ENCODE measurements around the gene NKAIN4.
"Not testable (repeated sequence)": the region's sequence is repeated elsewhere in the genome, so short reads cannot be mapped to it uniquely, and the experiment has no call there.

NKAIN4 gene

DNA sequence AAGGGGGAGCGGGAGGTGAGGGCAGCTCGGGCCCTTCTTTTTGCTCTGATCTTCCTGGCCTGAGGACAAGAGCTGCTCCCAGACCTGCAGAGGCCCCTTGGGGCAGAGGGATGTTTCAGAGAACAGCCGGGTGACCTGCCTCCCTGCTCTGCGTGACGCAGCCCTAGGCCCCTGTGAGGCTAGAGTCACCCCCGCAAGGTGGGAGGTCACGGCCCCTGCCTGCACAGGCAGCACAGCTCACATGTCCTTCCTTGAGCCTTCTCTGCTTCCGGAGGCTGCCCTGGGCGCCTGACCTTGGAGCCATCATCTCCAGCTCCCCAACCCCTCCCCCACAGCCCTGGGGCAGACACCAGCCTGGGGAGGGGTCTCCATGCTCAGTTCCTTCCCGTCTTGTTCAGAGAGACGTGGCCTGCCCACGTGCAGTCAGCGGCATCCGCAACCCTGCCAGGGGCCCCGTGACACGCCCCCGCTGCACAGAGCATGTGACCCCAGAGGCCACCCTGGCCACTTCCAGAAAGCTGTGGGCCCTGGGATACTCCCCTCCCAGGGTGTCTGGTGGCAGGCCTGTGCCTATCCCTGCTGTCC is 18.8 kb downstream of the NKAIN4 start, which contains the start of gene BIRC7:
TSS of gene BIRC7 (plus strand) at position 507 of the 585 bp plus-strand sequence. CDS start 192 bp downstream, outside the sequence.
- no peak for DNase-seq

DNA sequence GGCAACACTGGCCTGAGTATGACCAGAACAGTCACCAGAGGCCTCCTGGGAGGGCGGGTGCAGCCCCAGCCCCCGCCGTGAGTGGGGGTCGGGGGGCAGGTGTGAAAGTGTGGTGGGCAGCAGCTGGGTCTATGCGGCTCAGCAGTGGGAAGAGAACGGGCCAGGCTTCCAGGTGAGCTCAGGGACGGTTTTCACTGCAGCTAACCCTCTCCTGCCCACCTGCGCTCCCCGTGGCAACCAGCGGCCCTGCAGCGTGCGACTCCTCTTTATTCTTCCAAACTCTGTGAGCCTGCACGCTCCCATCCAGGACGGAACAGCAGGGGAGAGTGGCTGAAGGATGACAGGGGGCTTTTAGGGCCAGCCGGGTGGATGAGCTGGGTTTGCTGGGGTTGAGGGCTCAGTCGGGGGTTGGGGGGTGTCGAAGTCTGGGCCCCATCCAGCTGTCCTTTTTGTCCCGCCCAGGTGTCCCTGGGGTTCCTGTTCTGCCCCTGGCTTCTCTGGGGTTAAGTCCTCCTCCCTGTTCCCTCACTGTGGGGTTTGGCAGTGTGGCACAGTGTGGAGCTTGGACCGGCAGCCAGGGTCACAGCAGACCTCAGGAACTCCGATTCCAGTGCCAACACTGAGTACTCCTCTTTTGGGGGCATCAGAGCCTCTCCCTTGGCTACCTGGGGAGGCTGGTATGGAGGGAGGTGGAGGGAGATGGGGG is 19.4 kb downstream of the NKAIN4 start:
- no peak for DNase-seq

DNA sequence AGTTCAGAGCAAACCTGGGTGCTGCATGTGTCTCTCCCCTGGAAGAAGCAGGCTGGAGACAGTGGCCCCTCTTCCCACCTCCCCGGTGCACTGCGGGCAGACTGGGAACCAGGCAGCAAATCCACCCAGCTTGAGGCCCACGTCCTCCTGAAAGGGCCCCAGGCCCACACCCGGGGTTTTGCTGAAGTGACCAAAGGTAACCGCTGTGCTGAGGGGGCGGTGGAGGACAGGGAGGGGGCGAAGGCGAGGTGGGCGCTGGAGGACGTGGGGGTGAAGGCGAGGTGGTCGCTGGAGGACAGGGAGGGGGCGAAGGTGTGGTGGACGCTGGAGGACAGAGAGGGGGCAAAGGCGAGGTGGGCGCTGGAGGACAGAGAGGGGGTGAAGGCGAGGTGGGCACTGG is 20.3 kb downstream of the NKAIN4 start:
- DNase-seq = no peak

DNA sequence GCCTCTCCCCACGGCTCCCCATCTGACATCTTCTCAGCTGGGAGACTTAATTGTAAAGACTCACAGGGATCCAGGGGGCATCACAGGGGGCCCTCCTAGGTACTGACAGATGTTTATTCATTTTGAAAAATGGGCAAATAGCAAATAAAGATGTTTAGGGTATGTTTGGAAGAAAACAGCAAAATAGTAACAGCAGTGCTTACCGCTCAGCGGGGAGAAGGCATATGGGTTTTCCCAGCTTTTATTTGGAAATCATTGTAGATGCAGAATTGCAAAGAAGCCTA is 21.3 kb downstream of the NKAIN4 start:
- no peak for DNase-seq

DNA sequence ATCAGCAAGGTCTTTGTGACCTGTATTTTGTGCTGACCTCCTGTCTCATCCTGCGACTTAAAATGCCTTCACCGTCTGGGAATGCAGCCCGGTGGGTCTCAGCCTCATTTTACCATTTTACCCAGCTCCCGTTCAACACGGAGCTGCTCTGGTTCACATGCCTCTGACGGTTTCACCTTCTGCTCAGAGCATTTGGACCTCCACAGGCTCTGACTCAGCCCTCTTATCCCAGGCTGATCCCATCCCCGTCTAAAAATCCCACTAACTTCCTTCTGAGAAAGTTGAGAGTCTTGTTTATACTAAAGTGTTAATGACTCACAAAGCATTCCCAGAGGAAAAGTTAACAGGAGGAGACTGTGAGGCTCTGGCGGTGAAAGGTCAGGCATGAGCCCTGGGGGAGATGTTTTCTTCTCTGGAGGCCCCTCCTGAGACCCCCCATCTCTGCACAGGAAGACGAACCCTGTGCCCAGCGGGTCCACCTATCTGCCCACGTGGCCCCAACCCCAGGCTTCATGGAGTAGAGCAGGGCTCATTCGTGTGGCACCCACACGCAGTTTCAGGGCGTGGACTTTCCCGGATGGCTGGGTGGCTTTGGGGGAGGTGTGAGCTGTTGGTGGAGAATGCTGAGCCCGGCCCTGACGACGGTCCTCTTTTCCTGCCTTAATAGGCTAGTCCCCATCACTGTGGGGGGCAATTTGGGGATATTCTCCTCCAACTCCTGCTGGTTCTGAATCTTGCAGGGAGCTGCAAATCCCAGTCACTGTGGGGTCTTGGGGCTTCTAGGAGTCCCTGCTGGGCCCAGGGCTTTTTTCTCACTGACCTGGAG is 21.8 kb downstream of the NKAIN4 start:
- DNase-seq = peak; percentile 37

DNA sequence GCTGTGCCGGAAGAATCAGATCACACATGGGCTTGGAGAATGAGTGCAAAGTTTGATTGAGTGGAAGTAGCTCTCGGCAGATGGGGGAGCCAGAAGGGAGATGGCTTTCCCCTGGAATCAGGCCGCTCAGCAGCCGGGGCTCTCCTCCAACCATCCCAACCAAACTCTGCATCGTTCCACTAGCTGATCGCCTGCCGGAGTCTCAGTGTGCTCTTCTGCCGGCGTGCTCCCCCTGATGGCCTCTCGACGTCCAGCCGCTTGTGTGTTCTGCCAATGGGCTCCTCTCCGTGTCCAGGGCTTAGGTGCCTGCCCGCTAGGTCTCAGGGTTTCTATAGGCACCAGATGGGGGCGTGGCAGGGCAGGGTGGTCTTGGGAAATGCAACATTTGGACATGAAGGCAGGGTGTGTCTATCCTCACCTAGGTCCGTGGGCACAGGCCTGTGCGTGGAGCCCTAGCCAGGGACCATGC is 23.4 kb downstream of the NKAIN4 start:
- DNase-seq = no peak

DNA sequence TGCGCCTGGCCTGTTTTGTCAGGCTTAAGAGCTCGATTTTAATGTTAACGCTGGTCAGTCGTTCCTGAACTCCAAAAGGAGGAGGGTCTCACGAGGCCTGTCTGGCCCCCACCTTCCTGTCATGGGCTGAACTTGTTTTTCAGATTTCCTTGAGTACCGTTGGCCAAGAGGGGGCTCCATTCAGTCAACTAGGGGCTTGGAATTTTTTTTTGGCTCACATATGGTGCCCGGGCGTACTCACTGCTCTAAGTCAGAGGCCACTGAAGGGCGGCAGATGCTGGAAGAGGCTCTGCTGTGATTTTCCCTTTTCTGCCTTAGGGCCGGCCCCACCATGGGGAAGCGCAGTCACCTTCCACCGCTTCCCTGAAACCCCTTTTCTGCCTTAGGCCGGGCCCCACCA is 25.5 kb downstream of the NKAIN4 start:
- DNase-seq = no peak

DNA sequence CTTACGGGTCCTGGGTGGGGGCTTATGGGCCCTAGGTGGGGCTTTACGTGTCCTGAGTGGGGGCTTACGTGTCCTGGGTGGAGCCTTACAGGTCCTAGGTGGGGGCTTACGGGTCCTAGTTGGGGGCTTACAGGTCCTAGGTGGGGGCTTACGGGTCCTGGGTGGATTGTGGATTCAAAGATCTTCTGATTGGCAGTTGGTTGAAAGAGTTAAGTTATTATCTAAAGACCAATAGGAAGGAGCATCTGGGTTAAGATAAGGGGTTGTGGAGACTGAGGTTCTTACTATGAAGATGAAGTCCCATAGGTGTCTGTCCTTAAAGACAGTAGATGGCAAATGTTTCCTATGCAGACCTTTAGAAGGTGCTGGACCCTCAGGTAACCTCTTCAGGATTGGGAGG is 27.0 kb downstream of the NKAIN4 start:
- DNase-seq = no peak

DNA sequence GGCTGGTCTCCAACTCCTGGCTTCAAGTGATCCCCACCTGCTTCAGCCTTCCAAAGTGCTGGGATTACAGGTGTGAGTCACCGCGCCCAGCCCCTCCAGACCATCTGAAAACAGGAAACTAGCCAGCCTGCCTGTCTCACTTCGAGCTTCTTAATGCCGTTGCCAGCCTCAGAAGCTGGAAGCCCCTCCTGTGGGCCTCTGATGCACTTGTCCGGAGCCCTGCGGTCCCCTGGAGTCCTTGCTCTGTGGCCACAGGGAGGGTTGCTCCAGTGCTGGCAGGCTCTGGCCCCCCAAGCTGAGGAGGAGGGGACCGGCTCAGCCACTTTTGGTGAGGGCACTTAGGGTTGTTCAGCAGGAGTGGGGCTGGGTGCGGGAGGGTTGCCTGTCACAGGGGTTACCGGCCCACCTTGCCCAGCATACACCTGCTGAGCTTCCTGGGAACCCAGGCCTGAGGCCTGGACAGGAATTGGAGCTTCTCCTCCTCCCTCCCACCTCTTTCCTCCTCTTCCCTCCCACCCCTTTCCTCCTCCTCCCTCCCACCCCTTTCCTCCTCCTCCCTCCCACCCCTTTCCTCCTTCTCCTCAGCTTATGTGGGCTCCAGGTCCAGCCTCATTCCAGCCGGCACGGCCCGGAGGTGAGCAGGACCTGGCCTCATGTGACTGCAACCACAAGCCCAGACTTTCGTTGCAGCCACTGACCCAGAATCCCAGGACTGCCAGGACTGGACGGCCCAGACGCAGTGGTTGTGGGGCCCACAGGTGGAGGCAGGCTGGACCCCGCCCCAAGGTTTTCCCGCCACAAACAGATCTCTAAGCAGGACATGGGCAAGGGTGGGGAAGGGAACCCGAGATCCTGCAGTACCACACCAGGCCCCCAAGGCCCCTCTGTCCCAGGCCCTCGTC is 28.0 kb downstream of the NKAIN4 start:
- no peak for DNase-seq

DNA sequence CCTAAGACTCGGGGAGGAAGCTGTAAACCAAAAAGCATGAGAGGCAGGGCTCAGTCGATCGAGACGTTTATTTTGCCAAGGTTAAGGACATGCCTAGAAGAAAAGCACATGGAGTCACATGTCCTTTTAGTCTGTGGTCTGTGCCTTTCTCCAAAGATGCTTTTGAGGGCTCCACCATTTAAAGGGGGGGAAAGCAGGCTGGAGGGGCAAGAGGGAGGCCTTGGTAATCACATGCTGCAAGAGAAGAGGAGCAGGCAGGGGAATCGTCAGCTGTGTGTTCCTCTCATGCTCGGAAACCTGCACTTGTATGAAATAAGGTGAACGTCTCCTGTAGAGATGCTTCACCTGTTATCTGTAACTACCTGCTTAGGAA is 29.2 kb downstream of the NKAIN4 start:
- no peak for DNase-seq

DNA sequence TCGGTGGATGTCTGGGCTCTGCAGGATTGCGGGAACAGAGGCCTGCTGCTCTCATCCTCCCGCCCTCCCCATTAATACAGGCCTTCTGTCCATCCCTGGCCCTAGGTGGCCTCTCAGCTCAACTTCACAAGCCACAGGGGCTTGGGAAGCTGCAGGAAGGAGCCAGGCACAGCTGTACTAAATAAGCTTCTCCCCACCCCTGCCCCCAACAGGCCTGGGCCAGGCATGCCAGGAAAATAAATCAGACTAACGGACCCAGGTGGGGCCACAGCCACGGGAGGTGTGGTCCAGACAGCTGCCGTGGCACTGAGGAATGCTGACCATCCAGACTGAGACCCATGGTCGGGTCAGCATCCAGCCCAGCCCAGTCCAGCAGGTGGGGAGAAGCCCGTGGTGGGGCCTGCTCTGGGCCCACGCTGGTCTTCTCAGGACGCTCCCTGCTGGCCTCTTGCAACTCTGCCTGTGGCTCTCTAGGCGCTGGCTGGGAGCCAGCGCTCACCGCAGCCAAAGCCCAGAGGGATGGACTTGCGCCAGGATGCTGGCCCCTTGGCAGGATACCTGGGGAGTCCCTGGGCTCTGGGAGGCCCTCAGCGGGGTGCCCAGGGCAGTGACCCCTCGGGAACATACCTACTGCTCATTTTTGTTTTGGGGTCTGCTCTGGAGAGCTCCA is 29.7 kb downstream of the NKAIN4 start:
- DNase-seq = no peak

DNA sequence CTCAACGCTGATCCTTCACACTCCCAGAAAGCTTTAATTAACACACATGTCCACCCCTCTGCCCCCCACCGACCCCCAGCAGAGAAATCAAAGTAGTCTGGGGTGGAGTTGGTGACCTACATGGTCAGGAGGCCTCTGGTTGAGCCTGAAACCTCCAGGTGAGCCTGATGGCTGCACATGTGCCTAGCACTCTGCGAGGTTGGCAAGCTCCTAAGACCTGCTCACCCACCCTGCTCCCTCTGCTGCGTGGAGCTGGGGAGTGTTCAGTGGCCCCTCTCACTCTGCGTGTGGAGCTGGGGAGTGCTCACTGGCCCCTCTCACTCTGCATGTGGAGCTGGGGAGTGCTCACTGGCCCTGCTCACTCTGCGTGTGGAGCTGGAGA is 30.4 kb downstream of the NKAIN4 start:
- DNase-seq = no peak

DNA sequence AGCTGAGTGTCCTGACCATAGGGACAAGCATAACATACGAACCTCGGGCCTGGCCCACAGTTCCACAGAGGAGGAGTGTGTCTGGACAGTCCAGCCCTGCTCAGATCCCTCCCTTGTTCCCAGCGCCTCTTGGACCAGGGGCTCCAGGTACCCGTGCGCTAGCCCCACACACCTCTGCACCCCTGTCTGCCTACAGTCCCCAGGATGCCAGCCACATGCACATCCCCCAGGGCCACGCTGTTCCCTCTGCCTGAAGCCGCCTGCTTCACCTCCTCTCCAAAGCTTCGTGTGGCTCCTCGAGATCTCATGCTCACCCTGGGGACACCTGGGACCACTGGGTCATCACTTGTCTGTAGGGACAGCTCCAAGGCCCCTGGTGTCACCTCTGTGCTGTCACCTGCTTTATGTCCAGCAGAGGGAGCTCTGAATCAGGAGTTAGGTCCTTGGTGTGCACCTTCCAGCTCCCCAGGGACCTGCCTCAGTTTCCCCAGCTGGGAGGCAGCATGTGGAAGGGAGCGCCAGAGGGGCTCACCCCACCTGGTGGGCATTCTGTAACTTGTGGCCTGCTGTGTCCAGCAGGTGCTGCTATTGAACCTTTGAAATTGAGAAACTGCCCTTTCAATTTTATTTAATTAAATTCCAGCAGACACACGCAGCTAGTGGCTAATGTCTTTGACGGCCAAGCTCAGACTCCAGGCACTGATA is 31.0 kb downstream of the NKAIN4 start:
- no peak for DNase-seq

DNA sequence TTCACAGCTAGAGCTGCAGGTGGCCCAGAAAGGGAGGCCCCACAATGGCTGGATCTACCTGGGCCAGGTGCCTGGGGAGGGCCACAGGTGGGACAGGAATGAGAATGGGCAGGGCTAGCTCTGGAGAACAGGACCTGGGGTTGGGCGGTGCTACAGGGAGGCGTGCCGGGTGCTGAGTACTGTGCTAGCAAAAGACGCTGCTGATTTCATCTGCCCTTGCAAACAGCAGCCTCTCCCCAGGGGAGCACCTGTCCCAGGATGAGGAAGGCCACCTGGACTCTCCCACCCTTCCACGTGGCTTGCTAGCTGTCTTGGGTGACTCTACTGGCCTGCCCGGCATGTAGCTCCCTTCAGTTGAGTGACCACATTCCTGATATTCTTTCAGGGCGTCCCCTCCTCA is 31.7 kb downstream of the NKAIN4 start:
- no peak for DNase-seq

DNA sequence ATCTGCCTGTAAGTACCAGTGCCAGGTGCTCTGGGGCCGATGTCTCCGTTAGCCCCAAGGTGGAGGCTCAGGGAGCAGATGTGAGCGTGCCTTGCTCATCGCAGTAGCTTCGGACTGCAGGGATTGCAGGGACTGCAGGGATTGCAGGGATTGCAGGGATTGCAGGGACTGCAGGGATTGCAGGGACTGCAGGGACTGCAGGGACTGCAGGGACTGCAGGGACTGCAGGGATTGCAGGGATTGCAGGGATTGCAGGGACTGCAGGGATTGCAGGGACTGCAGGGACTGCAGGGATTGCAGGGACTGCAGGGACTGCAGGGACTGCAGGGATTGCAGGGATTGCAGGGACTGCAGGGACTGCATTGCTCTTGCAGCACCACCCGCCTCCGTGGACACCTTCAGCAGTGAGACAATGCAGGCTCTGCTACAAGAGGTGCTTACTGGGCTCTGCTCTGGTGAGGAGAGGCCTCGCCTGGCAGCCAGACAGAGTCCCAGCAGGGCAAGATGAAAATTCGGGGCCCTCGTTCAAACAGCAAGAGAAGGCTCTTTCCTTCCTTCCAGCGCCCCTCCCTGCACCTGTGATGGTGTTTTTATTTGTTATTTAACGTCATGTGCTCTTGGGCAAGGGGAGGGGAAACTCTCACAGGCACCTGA is 32.7 kb downstream of the NKAIN4 start:
- not testable (repeated sequence) for DNase-seq

DNA sequence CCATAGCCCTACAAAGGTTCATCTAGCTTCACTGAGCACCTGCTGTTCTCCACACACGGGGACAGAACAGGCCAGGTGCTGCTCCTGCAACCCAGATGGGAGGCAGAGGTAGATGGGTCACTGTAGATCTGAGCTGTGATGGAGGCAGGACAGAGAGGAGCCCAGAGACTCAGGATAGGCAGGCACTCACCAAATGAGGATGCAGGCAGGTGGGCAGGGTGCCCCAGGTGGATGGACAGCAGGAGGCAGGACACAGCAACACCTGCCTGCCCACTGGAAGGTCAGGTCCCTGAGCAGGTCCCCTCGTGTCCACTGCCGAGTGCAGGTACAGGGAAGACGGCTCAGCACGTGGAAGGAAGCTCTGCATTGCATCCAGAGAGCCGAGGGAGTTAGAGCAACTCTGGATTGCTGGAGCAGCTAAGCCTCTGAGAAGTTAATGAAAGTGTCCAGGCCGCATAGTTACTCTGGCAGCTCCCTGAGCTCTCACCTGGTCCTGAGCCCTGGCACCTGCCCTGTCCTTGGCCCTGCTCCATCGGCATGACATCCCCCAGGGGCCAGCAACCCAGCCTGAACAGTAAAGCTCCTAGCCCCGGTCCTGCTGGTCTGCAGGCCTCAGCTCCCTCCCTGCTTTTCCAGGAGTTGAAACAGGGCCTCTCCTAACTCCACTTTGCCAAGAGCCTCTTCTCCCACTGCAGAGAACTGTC is 33.4 kb downstream of the NKAIN4 start:
- no peak for DNase-seq

DNA sequence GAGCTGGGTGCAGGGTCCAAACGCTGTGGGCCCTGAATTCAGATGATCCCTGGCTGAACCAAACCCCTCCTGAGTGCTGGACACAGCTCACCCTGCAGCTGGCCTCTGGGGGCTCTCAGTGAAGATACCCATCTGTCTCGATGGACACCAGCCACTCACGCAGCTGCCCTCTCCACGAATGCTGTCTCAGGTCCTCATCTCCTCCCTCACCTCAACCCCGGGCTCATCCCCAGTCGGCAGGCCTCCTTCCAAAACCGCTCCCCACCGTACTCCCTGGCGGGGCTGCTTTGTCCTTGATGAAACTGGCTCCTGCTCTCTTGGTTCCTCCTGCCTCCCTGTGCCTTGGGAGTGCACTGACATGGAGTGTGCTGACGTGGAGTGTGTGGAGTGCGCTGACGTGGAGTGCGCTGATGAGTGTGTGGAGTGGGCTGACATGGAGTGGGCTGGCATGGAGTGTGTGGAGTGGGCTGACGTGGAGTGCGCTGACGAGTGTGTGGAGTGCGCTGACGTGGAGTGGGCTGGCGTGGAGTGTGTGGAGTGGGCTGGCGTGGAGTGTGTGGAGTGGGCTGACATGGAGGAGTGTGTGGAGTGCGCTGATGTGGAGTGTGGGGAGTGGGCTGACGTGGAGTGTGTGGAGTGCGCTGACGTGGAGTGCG is 34.3 kb downstream of the NKAIN4 start:
- DNase-seq = no peak

DNA sequence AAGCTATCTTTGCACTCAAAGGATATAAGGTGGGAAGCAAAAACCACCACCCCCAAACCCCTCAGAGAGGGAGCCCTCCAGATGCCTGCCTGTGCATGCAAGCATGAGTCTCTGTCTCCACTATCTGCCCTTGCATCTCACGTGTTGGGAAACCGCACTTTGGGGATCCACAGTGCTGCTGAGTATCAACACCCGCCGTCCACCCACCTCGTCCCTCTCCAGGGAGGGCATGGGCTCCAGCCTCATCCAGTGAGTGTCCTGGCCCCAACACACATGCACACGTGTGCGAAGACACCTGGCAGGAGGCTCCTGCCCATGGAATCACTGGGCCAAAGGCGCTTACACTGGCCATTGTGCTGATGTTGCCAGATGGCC is 34.8 kb downstream of the NKAIN4 start:
- no peak for DNase-seq

DNA sequence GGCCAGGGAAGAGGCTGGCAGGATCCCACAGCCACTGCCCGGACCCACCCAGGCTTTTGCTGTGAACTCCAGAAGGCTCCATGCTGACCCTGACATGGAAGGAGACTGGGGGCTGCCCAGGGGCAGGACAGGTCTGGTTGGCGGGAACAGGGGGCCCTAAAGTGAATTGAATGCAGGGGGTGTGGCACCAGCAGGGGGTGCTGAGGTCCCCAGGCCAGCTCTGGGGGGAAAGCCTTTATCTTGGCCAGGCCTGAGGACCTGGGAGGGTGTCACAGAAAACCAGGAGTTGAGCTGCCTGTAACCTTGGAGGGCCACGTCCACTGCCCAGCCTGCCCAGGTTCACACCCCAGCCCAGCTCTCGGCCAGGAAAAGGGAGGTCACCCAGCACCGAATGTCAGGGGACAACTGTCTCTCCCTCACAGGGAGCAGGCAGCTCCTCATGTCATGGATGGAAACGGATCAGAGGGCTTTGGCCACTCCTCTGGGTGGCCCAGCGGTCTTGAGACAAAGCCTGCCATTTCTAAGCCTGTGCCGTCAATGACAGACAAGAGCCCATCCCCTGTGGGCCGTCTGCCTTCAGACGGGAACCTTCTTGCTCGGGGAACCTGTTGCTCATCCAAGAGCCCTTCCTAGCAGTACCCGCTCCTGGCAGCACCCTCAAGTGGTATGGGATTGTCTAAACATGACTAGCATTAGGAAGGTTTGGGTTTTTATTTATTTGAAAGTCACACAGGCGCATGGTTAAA is 35.4 kb downstream of the NKAIN4 start:
- DNase-seq = no peak

Data from GOT3 (cell line).